SK-N-SH (cell line): ENCODE data around the gene KPNB1. TPM values are rescaled to one million over a fixed set of nuclear protein-coding genes. Genes with fewer than 3 reads are reported as not detected.

ENCODE experiments used
- CTCF ChIA-PET: fragments of 300-600, 350-600 bp; formaldehyde crosslinking; extraction: SDS; loops from one replicate; lab custom pipeline; 2021; lab: Yijun Ruan, JAX
- POLR2A ChIA-PET: fragments of 350-600 bp; sonication (Branson Sonifier 250); formaldehyde crosslinking; extraction: SDS; loops from one replicate; lab custom pipeline; 2020; ENCODE audit warnings: antibody characterized with exemption, inconsistent platforms; lab: Yijun Ruan, JAX
- DNase-seq: peaks from one replicate; pipeline ENCODE4 v3.0.0; 2012
- H2AFZ ChIP-seq: fragments of 200-600 bp; sonication (generic); 2 replicates; pipeline ENCODE4 v1.8.1; 2016; ENCODE audit warnings: antibody characterized with exemption, mild to moderate bottlenecking, low read depth
- H3F3A ChIP-seq: fragments of 200-600 bp; sonication (generic); replicated peaks from 2 replicates; pipeline ENCODE3; 2016; ENCODE audit warnings: antibody characterized with exemption, mild to moderate bottlenecking; ENCODE audit not compliant: insufficient read depth
- H3K27ac ChIP-seq, 2 experiments: fragments of 200-500 bp in 1 of 2; fragments of 200-600 bp in 1 of 2; sonication (Bioruptor generic) in 1 of 2; sonication (generic), shearing (Covaris generic) in 1 of 2; 2 replicates each; pipeline versions ENCODE4 v1.5.1 to v1.6.1; 2014 to 2016; ENCODE audit warnings: low read depth in 2 of 2, inconsistent platforms in 1 of 2, low read length in 1 of 2, mild to moderate bottlenecking in 1 of 2, mixed read lengths in 1 of 2
- H3K27me3 ChIP-seq: fragments of 200-600 bp; sonication (generic), shearing (Covaris generic); 2 replicates; pipeline ENCODE4 v1.6.1; 2016; ENCODE audit warnings: mixed run types; ENCODE audit not compliant: insufficient read depth
- H3K36me3 ChIP-seq, 2 experiments: fragments of 200-500 bp in 1 of 2; fragments of 200-600 bp in 1 of 2; sonication (Bioruptor generic) in 1 of 2; sonication (generic) in 1 of 2; replicated peaks in 1 of 2; 2 replicates each; pipeline versions ENCODE3 to v1.5.1; 2014 to 2016; ENCODE audit warnings: low read length in 1 of 2, mild to moderate bottlenecking in 1 of 2; ENCODE audit not compliant: insufficient read depth in 2 of 2, control insufficient read depth in 1 of 2
- H3K4me1 ChIP-seq, 2 experiments: fragments of 200-500 bp in 1 of 2; fragments of 200-600 bp in 1 of 2; sonication (Bioruptor generic) in 1 of 2; sonication (generic), shearing (Covaris generic) in 1 of 2; 2 replicates each; pipeline versions ENCODE4 v1.5.1 to v1.6.1; 2014 to 2016; ENCODE audit warnings: low read depth in 1 of 2, low read length in 1 of 2, mixed run types in 1 of 2; ENCODE audit not compliant: insufficient read depth in 2 of 2, control insufficient read depth in 1 of 2
- H3K4me2 ChIP-seq: fragments of 200-600 bp; sonication (generic), shearing (Covaris generic); 2 replicates; pipeline ENCODE4 v1.6.1; 2017; ENCODE audit warnings: mixed run types
- H3K4me3 ChIP-seq, 2 experiments: fragments of 200-500 bp in 1 of 2; fragments of 200-600 bp in 1 of 2; sonication (Bioruptor generic) in 1 of 2; sonication (generic), shearing (Covaris generic) in 1 of 2; 2 replicates each; pipeline versions ENCODE4 v1.5.1 to v1.8.1; 2014 to 2016; ENCODE audit warnings: low read depth in 2 of 2, inconsistent platforms in 1 of 2, low read length in 1 of 2, mild to moderate bottlenecking in 1 of 2, mixed read lengths in 1 of 2, moderate library complexity in 1 of 2
- H3K79me2 ChIP-seq: fragments of 200-600 bp; sonication (generic); 2 replicates; pipeline ENCODE4 v1.8.1; 2017; ENCODE audit warnings: mild to moderate bottlenecking; ENCODE audit not compliant: insufficient read depth
- H3K9ac ChIP-seq: fragments of 200-600 bp; sonication (generic); 2 replicates; pipeline ENCODE4 v1.6.1; 2017; ENCODE audit warnings: mixed run types
- H3K9me2 ChIP-seq: fragments of 200-600 bp; sonication (generic); 2 replicates; pipeline ENCODE4 v1.6.1; 2017; ENCODE audit warnings: mixed run types
- H3K9me3 ChIP-seq: fragments of 200-600 bp; sonication (generic); 2 replicates; pipeline ENCODE4 v1.6.1; 2017; ENCODE audit warnings: mixed run types, mild to moderate bottlenecking, moderate library complexity
- H4K20me1 ChIP-seq: fragments of 200-600 bp; sonication (generic); 2 replicates; pipeline ENCODE4 v1.6.1; 2017; ENCODE audit warnings: mild to moderate bottlenecking, mixed run types; ENCODE audit not compliant: insufficient read depth
- EP300 ChIP-seq, 2 experiments: IDR thresholded peaks; 2 replicates each; pipeline versions ENCODE4 v1.4.0 to v1.6.1; 2012; ENCODE audit warnings: borderline replicate concordance in 1 of 2, low read depth in 1 of 2, low read length in 1 of 2
- FOSL2 ChIP-seq: IDR thresholded peaks from 2 replicates; pipeline ENCODE4 v1.4.0; 2012; ENCODE audit warnings: low read depth, mild to moderate bottlenecking, moderate library complexity, borderline replicate concordance
- MXI1 ChIP-seq: IDR thresholded peaks from 2 replicates; pipeline ENCODE4 v1.6.1; 2012; ENCODE audit warnings: mild to moderate bottlenecking, low read depth, low read length, improper control_type of control experiment
- NRF1 ChIP-seq: IDR thresholded peaks from 2 replicates; pipeline ENCODE4 v1.6.1; 2012; ENCODE audit warnings: low read depth, mild to moderate bottlenecking, low read length
- RAD21 ChIP-seq: IDR thresholded peaks from 2 replicates; pipeline ENCODE4 v1.6.1; 2012; ENCODE audit warnings: mild to moderate bottlenecking, low read length
- WGBS: methylation state at CpG from one replicate; pipeline ENCODE4 v1.1.6; 2017; ENCODE audit warnings: low lambda C conversion rate; 5-methylcytosine and 5-hydroxymethylcytosine counted together
- polyA plus RNA-seq, 3 experiments: library from polyadenylated mRNA; depleted of rRNA; stranded (reverse); fragments of >200 nt; gene quantifications; 2 replicates each; pipeline ENCODE4 v1.2.3, GENCODE V29; 2012
- TF ChIP-seq, protein P1 (sequence below): fragments of 200-600 bp; sonication (generic); IDR thresholded peaks from 2 replicates; pipeline ENCODE4 v1.6.1; 2017; ENCODE audit warnings: antibody characterized with exemption, mild to moderate bottlenecking, moderate library complexity
- TF ChIP-seq, protein P2 (sequence below): fragments of 150-350 bp; IDR thresholded peaks from 2 replicates; pipeline ENCODE4 v1.6.1; 2017; ENCODE audit warnings: antibody characterized with exemption, low read length, low read depth, borderline replicate concordance
- TF ChIP-seq, protein P3 (sequence below): IDR thresholded peaks from 2 replicates; pipeline ENCODE4 v1.4.0; 2012; ENCODE audit warnings: low read depth, borderline replicate concordance

The KPNB1 gene
- polyA plus RNA-seq, 1 of the 3 experiments (the other 2 are of a cell fraction), result 89.5 TPM

DNA sequence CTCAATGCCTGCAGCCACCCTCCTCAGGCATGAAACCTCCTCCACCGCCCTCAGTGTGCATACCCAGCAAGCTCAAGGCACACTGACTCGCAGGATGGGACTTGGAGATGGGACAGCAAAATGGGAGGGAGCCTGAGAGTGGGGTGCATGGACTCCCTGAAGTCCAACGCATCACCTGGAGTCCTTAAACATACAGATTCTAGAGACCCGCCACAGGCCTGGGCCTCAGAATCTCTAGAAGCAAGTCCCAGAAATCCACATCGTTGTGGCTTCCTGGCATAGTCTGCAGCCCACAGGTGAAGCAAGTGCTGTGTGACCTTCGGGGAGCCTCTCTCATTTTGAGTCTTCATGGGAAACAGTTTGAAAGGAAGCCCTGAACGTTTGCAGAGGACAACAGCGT, 79.8 kb downstream of the KPNB1 start:
- H3K27ac ChIP-seq, result no peak overlapping the region
- H2AFZ ChIP-seq, result no peak overlapping the region
- peaks cover 80% of the 10 kb centered on the region for H3K27me3 ChIP-seq
- H3K4me1 ChIP-seq, result peaks cover 0 to 33% of the 10 kb centered on the region in 2 experiments; a peak in 1 of 4 replicates
- no peak overlapping the region for H3K9ac ChIP-seq
- no peaks in the 10 kb centered on the region for H3K36me3 ChIP-seq
- H3K9me3 ChIP-seq, result no peaks in the 10 kb centered on the region
- H3K4me2 ChIP-seq, result no peak overlapping the region
- DNase-seq, result no peak
- TF ChIP-seq, protein P1, sequence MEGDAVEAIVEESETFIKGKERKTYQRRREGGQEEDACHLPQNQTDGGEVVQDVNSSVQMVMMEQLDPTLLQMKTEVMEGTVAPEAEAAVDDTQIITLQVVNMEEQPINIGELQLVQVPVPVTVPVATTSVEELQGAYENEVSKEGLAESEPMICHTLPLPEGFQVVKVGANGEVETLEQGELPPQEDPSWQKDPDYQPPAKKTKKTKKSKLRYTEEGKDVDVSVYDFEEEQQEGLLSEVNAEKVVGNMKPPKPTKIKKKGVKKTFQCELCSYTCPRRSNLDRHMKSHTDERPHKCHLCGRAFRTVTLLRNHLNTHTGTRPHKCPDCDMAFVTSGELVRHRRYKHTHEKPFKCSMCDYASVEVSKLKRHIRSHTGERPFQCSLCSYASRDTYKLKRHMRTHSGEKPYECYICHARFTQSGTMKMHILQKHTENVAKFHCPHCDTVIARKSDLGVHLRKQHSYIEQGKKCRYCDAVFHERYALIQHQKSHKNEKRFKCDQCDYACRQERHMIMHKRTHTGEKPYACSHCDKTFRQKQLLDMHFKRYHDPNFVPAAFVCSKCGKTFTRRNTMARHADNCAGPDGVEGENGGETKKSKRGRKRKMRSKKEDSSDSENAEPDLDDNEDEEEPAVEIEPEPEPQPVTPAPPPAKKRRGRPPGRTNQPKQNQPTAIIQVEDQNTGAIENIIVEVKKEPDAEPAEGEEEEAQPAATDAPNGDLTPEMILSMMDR, result no peak
- ChIA-PET POLR2A (no interaction called here), CTCF (interaction anchor here (1.1 to 9.9 kb wide), 3 partner anchors 15 to 30 kb away, joined by 3 to 109 read pairs (median 56); no protein-coding TSS in a partner anchor)
- no peaks in the 10 kb centered on the region for H3K9me2 ChIP-seq
- WGBS, result 46% methylated on average over 6 of the region's 8 CpGs
- peaks cover 6% of the 10 kb centered on the region for H3F3A ChIP-seq
- H4K20me1 ChIP-seq, result 0 out of 2 replicates have a peak, but pooled peaks cover 6% of the 10 kb centered on the region
- no peak overlapping the region for H3K4me3 ChIP-seq
- no peaks in the 10 kb centered on the region for H3K79me2 ChIP-seq

DNA sequence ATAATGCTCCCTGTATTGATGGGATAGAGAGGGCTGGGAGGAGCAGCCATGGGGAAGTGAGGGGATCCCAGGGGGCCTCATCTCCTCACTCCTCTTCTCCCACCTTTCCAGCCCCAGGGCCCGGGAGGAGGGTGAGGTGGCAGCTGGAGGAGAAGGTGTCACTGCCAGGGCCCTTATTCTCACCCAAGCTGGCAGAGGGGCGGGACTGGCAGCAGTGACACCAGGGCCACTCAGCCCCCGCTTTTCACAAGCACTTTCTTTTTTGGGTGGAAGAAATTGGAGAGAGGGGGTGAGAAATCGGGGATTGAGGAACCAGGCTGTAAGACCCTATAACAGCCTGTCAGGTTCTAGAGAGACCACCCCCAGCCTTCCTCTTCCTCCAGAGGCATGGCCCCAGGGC, 81.0 kb downstream of the KPNB1 start:
- ChIA-PET CTCF (interaction anchor here (1.0 to 9.9 kb wide), 7 partner anchors 12 to 71 kb away, joined by 3 to 109 read pairs (median 3); no protein-coding TSS in a partner anchor), POLR2A (no interaction called here)
- no peaks in the 10 kb centered on the region for H3K79me2 ChIP-seq
- DNase-seq, result peak; percentile 21
- H3K9me3 ChIP-seq, result no peaks in the 10 kb centered on the region
- H3K27ac ChIP-seq, result no peak overlapping the region
- no peaks in the 10 kb centered on the region for H3K36me3 ChIP-seq
- no peaks in the 10 kb centered on the region for H3K9me2 ChIP-seq
- no peak for TF ChIP-seq MXI1
- TF ChIP-seq FOSL2, result no peak
- TF ChIP-seq, protein P2, sequence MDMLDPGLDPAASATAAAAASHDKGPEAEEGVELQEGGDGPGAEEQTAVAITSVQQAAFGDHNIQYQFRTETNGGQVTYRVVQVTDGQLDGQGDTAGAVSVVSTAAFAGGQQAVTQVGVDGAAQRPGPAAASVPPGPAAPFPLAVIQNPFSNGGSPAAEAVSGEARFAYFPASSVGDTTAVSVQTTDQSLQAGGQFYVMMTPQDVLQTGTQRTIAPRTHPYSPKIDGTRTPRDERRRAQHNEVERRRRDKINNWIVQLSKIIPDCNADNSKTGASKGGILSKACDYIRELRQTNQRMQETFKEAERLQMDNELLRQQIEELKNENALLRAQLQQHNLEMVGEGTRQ, result no peak
- TF ChIP-seq EP300 (IDR thresholded peaks at IDR 0.05; ENCODE audit: borderline replicate concordance in 1 of 2, low read depth in 1 of 2, low read length in 1 of 2), result no peak
- no peak for TF ChIP-seq NRF1
- TF ChIP-seq, protein P3, sequence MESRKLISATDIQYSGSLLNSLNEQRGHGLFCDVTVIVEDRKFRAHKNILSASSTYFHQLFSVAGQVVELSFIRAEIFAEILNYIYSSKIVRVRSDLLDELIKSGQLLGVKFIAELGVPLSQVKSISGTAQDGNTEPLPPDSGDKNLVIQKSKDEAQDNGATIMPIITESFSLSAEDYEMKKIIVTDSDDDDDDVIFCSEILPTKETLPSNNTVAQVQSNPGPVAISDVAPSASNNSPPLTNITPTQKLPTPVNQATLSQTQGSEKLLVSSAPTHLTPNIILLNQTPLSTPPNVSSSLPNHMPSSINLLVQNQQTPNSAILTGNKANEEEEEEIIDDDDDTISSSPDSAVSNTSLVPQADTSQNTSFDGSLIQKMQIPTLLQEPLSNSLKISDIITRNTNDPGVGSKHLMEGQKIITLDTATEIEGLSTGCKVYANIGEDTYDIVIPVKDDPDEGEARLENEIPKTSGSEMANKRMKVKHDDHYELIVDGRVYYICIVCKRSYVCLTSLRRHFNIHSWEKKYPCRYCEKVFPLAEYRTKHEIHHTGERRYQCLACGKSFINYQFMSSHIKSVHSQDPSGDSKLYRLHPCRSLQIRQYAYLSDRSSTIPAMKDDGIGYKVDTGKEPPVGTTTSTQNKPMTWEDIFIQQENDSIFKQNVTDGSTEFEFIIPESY, result no peak
- TF ChIP-seq RAD21, result no peak
- no peak overlapping the region for H3K4me2 ChIP-seq
- H2AFZ ChIP-seq, result no peak overlapping the region
- H3F3A ChIP-seq, result peaks cover 6% of the 10 kb centered on the region
- H3K4me1 ChIP-seq, result peaks cover 0 to 33% of the 10 kb centered on the region in 2 experiments; a peak in 1 of 4 replicates
- 0 out of 2 replicates have a peak, but pooled peaks cover 6% of the 10 kb centered on the region for H4K20me1 ChIP-seq
- 45% methylated on average over 4 of the region's 4 CpGs for WGBS
- H3K9ac ChIP-seq, result no peak overlapping the region
- no peak overlapping the region for H3K4me3 ChIP-seq
- peaks cover 81% of the 10 kb centered on the region for H3K27me3 ChIP-seq
